ENCODE data around the gene IRF5.

IRF5 gene

GRCh38 chr7:128900237-128900636, 37.5 kb upstream of the IRF5 start:
- no peak overlapping the region for H3K4me3 ChIP-seq (ENCODE audit: low read length, poor library complexity, severe bottlenecking)
- H3K79me2 ChIP-seq (ENCODE audit: insufficient read depth, low read length) = no peaks in the 10 kb centered on the region
- no peaks in the 10 kb centered on the region for H3K27me3 ChIP-seq (ENCODE audit: insufficient read depth, low read length, poor library complexity, severe bottlenecking)
- H3K4me1 ChIP-seq (ENCODE audit: insufficient read depth, low read length, poor library complexity, severe bottlenecking) = peaks cover 4% of the 10 kb centered on the region
- H2AFZ ChIP-seq (ENCODE audit: low read length) = no peak overlapping the region
- no peaks in the 10 kb centered on the region for H3F3A ChIP-seq (ENCODE audit: low read depth)
- H3K36me3 ChIP-seq (ENCODE audit: insufficient read depth, low read length) = no peaks in the 10 kb centered on the region
- no peak overlapping the region for H3K4me2 ChIP-seq (ENCODE audit: low read depth, low read length, poor library complexity, severe bottlenecking)
- TF ChIP-seq EZH2phosphoT487 (IDR thresholded peaks at IDR 0.05; ENCODE audit: borderline replicate concordance) = no peak
- TF ChIP-seq CTCF (conservative IDR thresholded peaks at IDR 0.05; ENCODE audit: low read length) = no peak
- no peaks in the 10 kb centered on the region for H3K9me2 ChIP-seq (replicated peaks; ENCODE audit: low read depth, low read length)
- H3K9ac ChIP-seq (ENCODE audit: low read depth, low read length, poor library complexity, severe bottlenecking) = no peak overlapping the region
- H4K20me1 ChIP-seq (ENCODE audit: insufficient read depth, low read length, poor library complexity, severe bottlenecking) = no peaks in the 10 kb centered on the region
- 0 out of 2 replicates have a peak, but pooled peaks cover 4% of the 10 kb centered on the region for H3K9me3 ChIP-seq (ENCODE audit: insufficient read depth, low read depth, low read length)

DNA sequence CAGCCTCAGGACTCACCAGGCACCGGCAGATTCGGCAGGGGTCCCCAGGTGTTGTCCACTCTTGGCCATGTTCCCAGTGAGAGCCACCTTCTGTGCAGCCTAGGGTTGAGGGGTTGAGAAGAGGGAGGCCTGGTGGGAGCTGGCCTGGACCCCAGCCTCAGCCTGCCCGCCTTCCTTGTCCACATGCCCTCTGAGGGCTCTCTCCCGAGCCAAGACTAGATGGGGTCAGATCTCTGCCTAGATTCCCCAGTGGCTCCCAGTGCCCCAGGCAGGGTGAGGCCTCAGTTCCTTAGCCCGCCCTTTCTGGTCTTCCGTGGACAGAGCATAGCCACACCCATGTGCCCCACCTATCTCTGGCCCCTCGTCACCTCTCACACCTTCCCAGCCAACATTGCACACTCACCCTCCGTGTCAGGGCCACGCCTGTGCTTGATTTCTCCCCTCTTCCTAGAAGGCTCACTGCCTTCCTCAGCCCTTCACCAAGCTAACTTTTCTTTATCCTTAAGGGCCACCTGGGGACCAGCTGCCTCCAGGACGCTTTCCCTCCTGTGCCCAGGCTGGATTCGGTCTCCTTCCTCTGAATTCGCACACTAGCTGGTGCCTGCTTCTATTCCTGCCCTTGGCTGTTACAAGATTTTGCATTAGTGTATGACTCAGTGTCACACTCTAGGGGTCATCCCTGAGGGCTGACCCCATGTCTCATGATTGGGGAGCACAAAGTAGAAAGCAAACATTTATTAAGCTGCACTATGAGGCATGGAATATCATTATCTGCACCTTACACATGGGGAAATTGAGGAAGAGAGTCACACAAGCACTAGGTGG, 34.8 kb upstream of the IRF5 start:
- no peak overlapping the region for H3K4me2 ChIP-seq (ENCODE audit: low read depth, low read length, poor library complexity, severe bottlenecking)
- H3K36me3 ChIP-seq (ENCODE audit: insufficient read depth, low read length) = no peaks in the 10 kb centered on the region
- no peaks in the 10 kb centered on the region for H4K20me1 ChIP-seq (ENCODE audit: insufficient read depth, low read length, poor library complexity, severe bottlenecking)
- H3K4me3 ChIP-seq (ENCODE audit: low read length, poor library complexity, severe bottlenecking) = no peak overlapping the region
- no peaks in the 10 kb centered on the region for H3K79me2 ChIP-seq (ENCODE audit: insufficient read depth, low read length)
- H3K27me3 ChIP-seq (ENCODE audit: insufficient read depth, low read length, poor library complexity, severe bottlenecking) = no peaks in the 10 kb centered on the region
- TF ChIP-seq EZH2phosphoT487 (IDR thresholded peaks at IDR 0.05; ENCODE audit: borderline replicate concordance) (no peak), CTCF (conservative IDR thresholded peaks at IDR 0.05; ENCODE audit: low read length) (no peak)
- H3K4me1 ChIP-seq (ENCODE audit: insufficient read depth, low read length, poor library complexity, severe bottlenecking) = peaks cover 4% of the 10 kb centered on the region
- H2AFZ ChIP-seq (ENCODE audit: low read length) = no peak overlapping the region
- H3K9me3 ChIP-seq (ENCODE audit: insufficient read depth, low read depth, low read length) = 0 out of 2 replicates have a peak, but pooled peaks cover 4% of the 10 kb centered on the region
- no peaks in the 10 kb centered on the region for H3F3A ChIP-seq (ENCODE audit: low read depth)
- H3K9ac ChIP-seq (ENCODE audit: low read depth, low read length, poor library complexity, severe bottlenecking) = no peak overlapping the region
- H3K9me2 ChIP-seq (replicated peaks; ENCODE audit: low read depth, low read length) = no peaks in the 10 kb centered on the region

DNA sequence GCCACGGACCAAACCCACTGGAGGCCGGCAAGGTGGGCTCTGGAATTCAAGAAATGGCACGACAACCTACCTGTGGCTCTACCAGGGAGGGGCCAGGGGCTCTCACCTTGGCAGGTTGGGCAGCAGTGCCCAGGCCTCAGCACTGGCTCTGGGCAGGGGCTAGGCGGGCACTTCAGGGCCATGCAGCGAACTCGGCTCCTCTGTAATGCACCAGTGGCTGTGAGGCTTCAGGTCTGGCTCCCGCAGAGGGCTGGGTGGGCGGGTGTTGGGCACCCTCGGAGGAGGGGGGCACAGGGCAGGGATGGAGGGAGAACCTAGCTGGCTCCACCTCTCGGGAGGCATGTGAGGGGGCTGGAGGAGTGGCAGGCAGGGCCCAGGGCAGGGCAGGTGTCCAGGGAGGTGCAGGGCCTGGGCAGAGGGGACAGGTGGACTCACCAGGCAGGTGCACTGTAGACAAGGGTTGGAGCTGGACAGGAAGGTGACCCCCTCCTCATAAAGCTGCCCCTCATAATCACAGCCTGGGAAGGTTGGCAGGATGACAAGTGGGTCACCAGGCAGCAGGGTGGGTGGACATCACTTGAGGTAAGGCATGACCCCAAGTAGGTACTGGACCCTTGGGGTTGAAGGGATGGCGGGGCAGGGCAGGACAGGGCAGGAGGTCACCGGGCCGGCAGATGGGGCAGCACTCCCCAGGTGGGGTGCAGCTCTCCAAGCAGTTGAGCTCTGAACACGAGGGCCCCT, 33.9 kb upstream of the IRF5 start:
- no peaks in the 10 kb centered on the region for H3K27me3 ChIP-seq (ENCODE audit: insufficient read depth, low read length, poor library complexity, severe bottlenecking)
- H3K9me2 ChIP-seq (replicated peaks; ENCODE audit: low read depth, low read length) = no peaks in the 10 kb centered on the region
- no peak overlapping the region for H3K4me3 ChIP-seq (ENCODE audit: low read length, poor library complexity, severe bottlenecking)
- no peak for TF ChIP-seq EZH2phosphoT487 (IDR thresholded peaks at IDR 0.05; ENCODE audit: borderline replicate concordance)
- no peak for TF ChIP-seq CTCF (conservative IDR thresholded peaks at IDR 0.05; ENCODE audit: low read length)
- H3K9me3 ChIP-seq (ENCODE audit: insufficient read depth, low read depth, low read length) = 0 out of 2 replicates have a peak, but pooled peaks cover 4% of the 10 kb centered on the region
- peaks cover 4% of the 10 kb centered on the region for H3K4me1 ChIP-seq (ENCODE audit: insufficient read depth, low read length, poor library complexity, severe bottlenecking)
- no peak overlapping the region for H3K9ac ChIP-seq (ENCODE audit: low read depth, low read length, poor library complexity, severe bottlenecking)
- no peaks in the 10 kb centered on the region for H3K36me3 ChIP-seq (ENCODE audit: insufficient read depth, low read length)
- H2AFZ ChIP-seq (ENCODE audit: low read length) = no peak overlapping the region; the same call in 1 of the 2 replicates
- H3K79me2 ChIP-seq (ENCODE audit: insufficient read depth, low read length) = no peaks in the 10 kb centered on the region
- H3K4me2 ChIP-seq (ENCODE audit: low read depth, low read length, poor library complexity, severe bottlenecking) = no peak overlapping the region
- no peaks in the 10 kb centered on the region for H3F3A ChIP-seq (ENCODE audit: low read depth)
- no peaks in the 10 kb centered on the region for H4K20me1 ChIP-seq (ENCODE audit: insufficient read depth, low read length, poor library complexity, severe bottlenecking)
